Neural progenitor cell (in vitro differentiated cells): ENCODE data around the gene MSH2.

ENCODE experiments used
- EZH2 ChIP-seq: fragments of 200-600 bp; sonication (generic); IDR thresholded peaks from 2 replicates; pipeline ENCODE4 v1.6.1; 2017; ENCODE audit warnings: antibody characterized with exemption, mild to moderate bottlenecking, moderate library complexity
- EZH2phosphoT487 ChIP-seq: fragments of 200-600 bp; sonication (generic); IDR thresholded peaks from 2 replicates; pipeline ENCODE4 v1.6.1; 2017; ENCODE audit warnings: antibody characterized with exemption
- TF ChIP-seq, protein P1 (sequence below): fragments of 200-600 bp; sonication (generic); IDR thresholded peaks from 2 replicates; pipeline ENCODE4 v1.5.1; 2017; ENCODE audit warnings: antibody characterized with exemption, mild to moderate bottlenecking

DNA sequence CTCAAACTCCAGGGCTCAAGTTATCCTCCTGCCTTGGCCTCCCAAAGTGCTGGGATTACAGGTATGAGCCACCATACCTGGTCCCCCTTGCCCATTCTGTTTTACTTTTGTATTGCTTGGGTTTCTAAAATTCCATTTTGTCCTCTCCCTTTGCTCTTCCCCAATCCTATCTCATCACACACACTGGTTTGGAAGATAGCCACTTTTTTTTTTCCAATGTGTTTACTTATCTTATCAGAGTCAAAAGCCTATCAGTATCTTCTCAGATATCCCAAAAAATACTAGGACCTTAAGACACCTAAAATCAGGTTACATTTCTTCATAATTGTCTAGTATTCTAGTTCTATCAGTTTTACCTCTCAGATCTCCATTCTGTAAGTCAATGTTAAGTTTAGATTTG lies 56.1 kb downstream of the MSH2 start:
- TF ChIP-seq EZH2 (no peak), EZH2phosphoT487 (no peak)
- TF ChIP-seq, protein P1, sequence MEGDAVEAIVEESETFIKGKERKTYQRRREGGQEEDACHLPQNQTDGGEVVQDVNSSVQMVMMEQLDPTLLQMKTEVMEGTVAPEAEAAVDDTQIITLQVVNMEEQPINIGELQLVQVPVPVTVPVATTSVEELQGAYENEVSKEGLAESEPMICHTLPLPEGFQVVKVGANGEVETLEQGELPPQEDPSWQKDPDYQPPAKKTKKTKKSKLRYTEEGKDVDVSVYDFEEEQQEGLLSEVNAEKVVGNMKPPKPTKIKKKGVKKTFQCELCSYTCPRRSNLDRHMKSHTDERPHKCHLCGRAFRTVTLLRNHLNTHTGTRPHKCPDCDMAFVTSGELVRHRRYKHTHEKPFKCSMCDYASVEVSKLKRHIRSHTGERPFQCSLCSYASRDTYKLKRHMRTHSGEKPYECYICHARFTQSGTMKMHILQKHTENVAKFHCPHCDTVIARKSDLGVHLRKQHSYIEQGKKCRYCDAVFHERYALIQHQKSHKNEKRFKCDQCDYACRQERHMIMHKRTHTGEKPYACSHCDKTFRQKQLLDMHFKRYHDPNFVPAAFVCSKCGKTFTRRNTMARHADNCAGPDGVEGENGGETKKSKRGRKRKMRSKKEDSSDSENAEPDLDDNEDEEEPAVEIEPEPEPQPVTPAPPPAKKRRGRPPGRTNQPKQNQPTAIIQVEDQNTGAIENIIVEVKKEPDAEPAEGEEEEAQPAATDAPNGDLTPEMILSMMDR: no peak
